Thymus (tissue), 11 donors: ENCODE results near the gene PLXNA1. TPM values are rescaled to one million over a fixed set of nuclear protein-coding genes. Genes with fewer than 3 reads are reported as not detected.

ENCODE experiments used
- DNase-seq, 9 donors: peaks; one replicate each; pipeline ENCODE4 v3.0.0-alpha.2; 2013; ENCODE audit warnings: low spot score in 9 of 9, low read depth in 6 of 9, missing footprints in 1 of 9
- H3K27ac ChIP-seq, 2 donors: one replicate each; pipeline ENCODE4 v1.5.1; 2013; ENCODE audit warnings: control low read depth in 1 of 2, low read depth in 1 of 2, low read length in 1 of 2, mild to moderate bottlenecking in 1 of 2, moderate library complexity in 1 of 2
- H3K27me3 ChIP-seq, 2 donors: one replicate each; pipeline ENCODE4 v1.5.1; 2013; ENCODE audit warnings: low read length in 1 of 2; ENCODE audit not compliant: control insufficient read depth in 2 of 2, insufficient read depth in 1 of 2
- H3K36me3 ChIP-seq, 2 donors: one replicate each; pipeline ENCODE4 v1.5.1; 2013; ENCODE audit warnings: low read length in 1 of 2, mild to moderate bottlenecking in 1 of 2, moderate library complexity in 1 of 2; ENCODE audit not compliant: control insufficient read depth in 2 of 2, insufficient read depth in 2 of 2
- H3K4me1 ChIP-seq, 2 donors: one replicate each; pipeline ENCODE4 v1.5.1; 2013; ENCODE audit warnings: low read length in 2 of 2; ENCODE audit not compliant: control insufficient read depth in 2 of 2, insufficient read depth in 2 of 2
- H3K4me3 ChIP-seq, 2 donors: one replicate each; pipeline ENCODE4 v1.5.1; 2013; ENCODE audit warnings: low read length in 2 of 2, control low read depth in 1 of 2, mild to moderate bottlenecking in 1 of 2
- H3K9me3 ChIP-seq, 2 donors: one replicate each; pipeline ENCODE4 v1.5.1; 2013; ENCODE audit warnings: low read length in 1 of 2, mild to moderate bottlenecking in 1 of 2; ENCODE audit not compliant: control insufficient read depth in 2 of 2, insufficient read depth in 1 of 2
- WGBS: extraction: QIAGEN DNeasy Blood & Tissue Kit; methylation state at CpG from one replicate; pipeline ENCODE4 v1.1.7; 2013; 5-methylcytosine and 5-hydroxymethylcytosine counted together
- polyA plus RNA-seq: library from polyadenylated mRNA; stranded (reverse); fragments of 200-250 nt; gene quantifications from one replicate; pipeline ENCODE4 v1.2.3, GENCODE V29; 2013
- total RNA-seq: library from RNA; stranded (reverse); fragments of 120-200 nt; gene quantifications from one replicate; pipeline ENCODE4 v1.2.4, GENCODE V29; 2013
- donor health status: healthy.

PLXNA1 gene
- total and polyA plus RNA-seq, 2 donors = 7.6 to 9.6 TPM

GRCh38 chr3:126995254-126995780, 12.4 kb downstream of the PLXNA1 start:
- Histone ChIP-seq H3K27ac (no peak overlapping the region), H3K4me1 (peaks cover 0 to 20% of the 10 kb centered on the region in 2 donors), H3K4me3 (no peak overlapping the region), H3K36me3 (peaks cover 0 to 8% of the 10 kb centered on the region in 2 donors), H3K27me3 (no peaks in the 10 kb centered on the region), H3K9me3 (no peaks in the 10 kb centered on the region)
- no peak for DNase-seq
- 91% methylated on average over 12 of the region's 12 CpGs for WGBS

GRCh38 chr3:126995926-126996512, 13.1 kb downstream of the PLXNA1 start:
- peaks cover 0 to 8% of the 10 kb centered on the region in 2 donors for H3K36me3 ChIP-seq

GRCh38 chr3:126996905-126997304, 14.0 kb downstream of the PLXNA1 start:
- 97% methylated on average over 7 of the region's 7 CpGs for WGBS
- Histone ChIP-seq H3K27ac (no peak overlapping the region), H3K27me3 (no peaks in the 10 kb centered on the region), H3K4me1 (peaks cover 0 to 27% of the 10 kb centered on the region in 2 donors), H3K9me3 (peaks cover 0 to 3% of the 10 kb centered on the region in 2 donors), H3K36me3 (peaks cover 0 to 5% of the 10 kb centered on the region in 2 donors), H3K4me3 (no peak overlapping the region)
- DNase-seq = no peak

More at GRCh38 chr3:126995926-126996512, 13.1 kb downstream of the PLXNA1 start:
- peaks cover 0 to 20% of the 10 kb centered on the region in 2 donors for H3K4me1 ChIP-seq
- DNase-seq = no peak
- no peak overlapping the region for H3K27ac ChIP-seq
- WGBS = 97% methylated on average over 11 of the region's 11 CpGs
- H3K4me3 ChIP-seq = no peak overlapping the region
- no peaks in the 10 kb centered on the region for H3K9me3 ChIP-seq
- no peaks in the 10 kb centered on the region for H3K27me3 ChIP-seq

GRCh38 chr3:126997455-126998038, 14.6 kb downstream of the PLXNA1 start:
- Histone ChIP-seq H3K27me3 (no peaks in the 10 kb centered on the region), H3K4me1 (peaks cover 0 to 33% of the 10 kb centered on the region in 2 donors), H3K9me3 (peaks cover 0 to 4% of the 10 kb centered on the region in 2 donors), H3K27ac (no peak overlapping the region), H3K4me3 (no peak overlapping the region), H3K36me3 (peaks cover 0 to 5% of the 10 kb centered on the region in 2 donors)
- 95% methylated on average over 19 of the region's 19 CpGs for WGBS
- no peak for DNase-seq

GRCh38 chr3:126998320-126998719, 15.4 kb downstream of the PLXNA1 start:
- Histone ChIP-seq H3K36me3 (peaks cover under 1 to 5% of the 10 kb centered on the region in 2 donors), H3K4me3 (no peak overlapping the region), H3K4me1 (peaks cover 0 to 37% of the 10 kb centered on the region in 2 donors), H3K9me3 (peaks cover 0 to 4% of the 10 kb centered on the region in 2 donors), H3K27ac (no peak overlapping the region), H3K27me3 (no peaks in the 10 kb centered on the region)
- DNase-seq = peak in 1 of 9 donors; percentile 17
- 79% methylated on average over 4 of the region's 4 CpGs for WGBS

GRCh38 chr3:126998728-126999127, 15.8 kb downstream of the PLXNA1 start:
- peaks cover 0 to 4% of the 10 kb centered on the region in 2 donors for H3K9me3 ChIP-seq
- no peaks in the 10 kb centered on the region for H3K27me3 ChIP-seq
- peaks cover 0 to 41% of the 10 kb centered on the region in 2 donors for H3K4me1 ChIP-seq
- H3K4me3 ChIP-seq = no peak overlapping the region
- DNase-seq = no peak
- WGBS = 80% methylated on average over 3 of the region's 3 CpGs
- H3K36me3 ChIP-seq = peaks cover 5% of the 10 kb centered on the region in 2 donors
- no peak overlapping the region for H3K27ac ChIP-seq

- Histone ChIP-seq H3K4me3 (no peak overlapping the region), H3K27me3 (no peaks in the 10 kb centered on the region), H3K36me3 (peaks cover 2 to 5% of the 10 kb centered on the region in 2 donors), H3K4me1 (peaks cover 0 to 40% of the 10 kb centered on the region in 2 donors), H3K27ac (no peak overlapping the region), H3K9me3 (peaks cover 0 to 4% of the 10 kb centered on the region in 2 donors)
- no peak for DNase-seq
- 95% methylated on average over 15 of the region's 15 CpGs for whole genome bisulfite sequencing
Observed at GRCh38 chr3:126999383-126999782, 16.5 kb downstream of the PLXNA1 start.

GRCh38 chr3:127000119-127000518, 17.2 kb downstream of the PLXNA1 start:
- no peak overlapping the region for H3K27ac ChIP-seq
- no peak for DNase-seq
- H3K4me1 ChIP-seq = peaks cover 0 to 36% of the 10 kb centered on the region in 2 donors
- H3K36me3 ChIP-seq = peaks cover 2 to 5% of the 10 kb centered on the region in 2 donors
- H3K4me3 ChIP-seq = no peak overlapping the region
- 91% methylated on average over 15 of the region's 15 CpGs for WGBS
- H3K9me3 ChIP-seq = peaks cover 0 to 4% of the 10 kb centered on the region in 2 donors
- no peaks in the 10 kb centered on the region for H3K27me3 ChIP-seq

GRCh38 chr3:127000761-127001160, 17.8 kb downstream of the PLXNA1 start:
- Histone ChIP-seq H3K36me3 (peaks cover 2 to 5% of the 10 kb centered on the region in 2 donors), H3K27ac (no peak overlapping the region), H3K9me3 (peaks cover 0 to 4% of the 10 kb centered on the region in 2 donors), H3K4me3 (no peak overlapping the region), H3K4me1 (peaks cover 0 to 36% of the 10 kb centered on the region in 2 donors), H3K27me3 (no peaks in the 10 kb centered on the region)
- DNase-seq = no peak
- WGBS = 99% methylated on average over 12 of the region's 12 CpGs
